Suprapubic skin (tissue), 4 donors: Measurements from ENCODE around the gene CACNA2D4. TPM values are rescaled to one million over a fixed set of nuclear protein-coding genes. Genes with fewer than 3 reads are reported as not detected.

ENCODE experiments used
- DNase-seq, 2 donors: peaks; one replicate each; pipeline ENCODE4 v3.0.0-alpha.2; 2019; ENCODE audit warnings: low spot score in 2 of 2
- H3K27ac ChIP-seq: fragments of 200-600 bp; sonication (generic); one replicate; pipeline ENCODE4 v1.5.1; 2019
- H3K27me3 ChIP-seq: fragments of 200-600 bp; sonication (generic); one replicate; pipeline ENCODE4 v1.5.1; 2019
- H3K36me3 ChIP-seq: fragments of 200-600 bp; sonication (generic); one replicate; pipeline ENCODE4 v1.5.1; 2019
- H3K4me1 ChIP-seq: fragments of 200-600 bp; sonication (generic); one replicate; pipeline ENCODE4 v1.5.1; 2019
- H3K4me3 ChIP-seq: fragments of 200-600 bp; sonication (generic); one replicate; pipeline ENCODE4 v1.5.1; 2019; ENCODE audit warnings: mild to moderate bottlenecking
- H3K9me3 ChIP-seq: fragments of 200-600 bp; sonication (generic); one replicate; pipeline ENCODE4 v1.5.1; 2019
- EP300 ChIP-seq: sonication (generic); formaldehyde crosslinking; IDR thresholded peaks from one replicate; pipeline ENCODE4 v1.6.1; 2017; ENCODE audit warnings: antibody characterized with exemption
- POLR2A ChIP-seq, 2 donors: fragments of 450-650 bp; IDR thresholded peaks; one replicate each; pipeline ENCODE4 v1.6.1; 2017; ENCODE audit warnings: antibody characterized with exemption in 2 of 2, mild to moderate bottlenecking in 2 of 2, moderate library complexity in 2 of 2
- POLR2AphosphoS5 ChIP-seq, 3 donors: sonication (generic); formaldehyde crosslinking; IDR thresholded peaks; one replicate each; pipeline ENCODE4 v1.6.1; 2017; ENCODE audit warnings: antibody characterized with exemption in 3 of 3
- WGBS: methylation state at CpG from one replicate; pipeline ENCODE4 v1.1.5; 2018; 5-methylcytosine and 5-hydroxymethylcytosine counted together
- total RNA-seq, 4 donors: library from RNA; depleted of rRNA; stranded (reverse); fragments of >200 nt; gene quantifications; one replicate each; pipeline ENCODE4 v1.1.0, GENCODE V29; 2016
- TF ChIP-seq, protein P1 (sequence below), 2 donors: fragments of 200-600 bp in 1 of 2; fragments of 450-650 bp in 1 of 2; sonication (generic) in 1 of 2; IDR thresholded peaks; one replicate each; pipeline ENCODE4 v1.5.1; 2016 to 2019; ENCODE audit warnings: antibody characterized with exemption in 2 of 2, mild to moderate bottlenecking in 1 of 2, moderate library complexity in 1 of 2

The CACNA2D4 gene
- total RNA-seq, 4 donors from 2014 or later = 0.56 to 1.5 (median 0.97) TPM

DNA sequence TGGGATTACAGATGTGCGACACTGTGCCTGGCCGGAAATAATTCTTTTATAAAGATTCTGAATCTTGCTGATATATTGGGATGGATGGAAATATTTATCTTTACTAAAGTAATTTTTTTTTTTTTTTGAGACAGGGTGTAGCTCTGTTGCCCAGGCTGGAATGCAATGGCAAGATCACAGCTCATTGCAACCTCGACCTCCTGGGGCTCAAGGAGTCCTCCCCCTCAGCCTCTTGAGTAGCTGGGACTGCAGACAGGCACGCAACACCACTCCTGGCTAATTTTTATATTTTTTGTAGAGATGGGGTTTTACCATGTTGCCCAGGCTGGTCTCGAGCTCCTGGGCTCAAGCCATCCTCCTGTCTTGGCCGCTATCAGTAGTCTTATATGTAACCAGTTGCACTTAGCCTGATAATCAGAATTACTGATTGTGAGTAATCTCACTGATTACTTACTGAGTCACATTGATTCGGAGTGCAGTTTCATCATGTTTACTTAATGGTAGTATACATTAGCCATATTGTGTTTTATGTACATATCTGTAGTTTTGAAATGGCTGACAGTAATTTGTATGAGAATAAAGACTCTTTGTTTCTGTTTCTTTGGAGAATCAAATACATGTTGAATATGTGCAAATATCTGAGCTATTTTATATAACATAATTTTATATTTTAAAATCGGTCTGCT, 148.5 kb downstream of the CACNA2D4 start:
- Histone ChIP-seq H3K4me1 (peaks cover 9% of the 10 kb centered on the region), H3K9me3 (no peaks in the 10 kb centered on the region), H3K4me3 (no peak overlapping the region), H3K36me3 (peaks cover 7% of the 10 kb centered on the region), H3K27ac (no peak overlapping the region), H3K27me3 (no peaks in the 10 kb centered on the region)
- no peak for DNase-seq
- WGBS = 88% methylated on average over 8 of the region's 8 CpGs
- TF ChIP-seq POLR2AphosphoS5 (IDR thresholded peaks at IDR 0.05) = no peak
- TF ChIP-seq EP300 = no peak
- TF ChIP-seq, protein P1, sequence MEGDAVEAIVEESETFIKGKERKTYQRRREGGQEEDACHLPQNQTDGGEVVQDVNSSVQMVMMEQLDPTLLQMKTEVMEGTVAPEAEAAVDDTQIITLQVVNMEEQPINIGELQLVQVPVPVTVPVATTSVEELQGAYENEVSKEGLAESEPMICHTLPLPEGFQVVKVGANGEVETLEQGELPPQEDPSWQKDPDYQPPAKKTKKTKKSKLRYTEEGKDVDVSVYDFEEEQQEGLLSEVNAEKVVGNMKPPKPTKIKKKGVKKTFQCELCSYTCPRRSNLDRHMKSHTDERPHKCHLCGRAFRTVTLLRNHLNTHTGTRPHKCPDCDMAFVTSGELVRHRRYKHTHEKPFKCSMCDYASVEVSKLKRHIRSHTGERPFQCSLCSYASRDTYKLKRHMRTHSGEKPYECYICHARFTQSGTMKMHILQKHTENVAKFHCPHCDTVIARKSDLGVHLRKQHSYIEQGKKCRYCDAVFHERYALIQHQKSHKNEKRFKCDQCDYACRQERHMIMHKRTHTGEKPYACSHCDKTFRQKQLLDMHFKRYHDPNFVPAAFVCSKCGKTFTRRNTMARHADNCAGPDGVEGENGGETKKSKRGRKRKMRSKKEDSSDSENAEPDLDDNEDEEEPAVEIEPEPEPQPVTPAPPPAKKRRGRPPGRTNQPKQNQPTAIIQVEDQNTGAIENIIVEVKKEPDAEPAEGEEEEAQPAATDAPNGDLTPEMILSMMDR (IDR thresholded peaks at IDR 0.05) = no peak
- no peak for TF ChIP-seq POLR2A (IDR thresholded peaks at IDR 0.05)

GRCh38 chr12:1768615-1769014, 149.8 kb downstream of the CACNA2D4 start:
- Histone ChIP-seq H3K27ac (no peak overlapping the region), H3K27me3 (no peaks in the 10 kb centered on the region), H3K36me3 (peaks cover 7% of the 10 kb centered on the region), H3K9me3 (no peaks in the 10 kb centered on the region), H3K4me1 (peaks cover 6% of the 10 kb centered on the region), H3K4me3 (no peak overlapping the region)
- TF ChIP-seq POLR2A (IDR thresholded peaks at IDR 0.05) (no peak), EP300 (no peak), POLR2AphosphoS5 (IDR thresholded peaks at IDR 0.05) (no peak)
- TF ChIP-seq, protein P1 (IDR thresholded peaks at IDR 0.05) = no peak
- 70% methylated on average over 1 of the region's 1 CpG for WGBS
- DNase-seq = no peak

DNA sequence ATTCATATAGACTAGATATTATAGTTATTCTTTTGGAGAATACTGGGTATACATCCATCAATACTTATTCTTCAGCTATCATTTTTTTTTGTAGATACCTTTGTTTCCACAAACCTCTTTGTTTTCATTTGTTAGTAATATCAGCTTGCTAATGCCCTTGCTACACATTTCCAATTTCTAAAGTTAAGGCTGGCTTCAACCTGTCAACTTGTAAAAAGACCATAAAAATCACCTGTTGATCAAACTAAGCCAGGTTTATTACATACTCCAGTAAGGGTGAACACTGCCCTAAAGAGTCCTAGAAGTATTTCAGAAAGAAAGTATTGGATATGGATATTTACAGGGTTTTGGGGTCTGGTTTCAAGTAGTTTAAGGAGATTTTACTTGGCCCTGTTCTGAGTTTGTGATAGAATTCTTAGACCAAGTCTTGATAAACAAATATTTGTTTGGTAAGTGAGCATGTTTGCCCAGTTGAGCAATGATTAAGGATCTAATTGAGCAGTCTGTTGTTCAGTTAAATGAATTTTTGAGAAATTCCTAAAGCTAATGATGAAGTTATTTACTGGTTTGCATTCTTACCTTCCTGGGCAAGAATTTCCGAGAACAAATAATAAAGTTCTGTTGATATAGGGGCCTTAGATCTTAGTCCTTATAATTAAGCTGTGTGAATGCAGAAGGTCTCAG, 150.9 kb downstream of the CACNA2D4 start:
- H3K27me3 ChIP-seq = no peaks in the 10 kb centered on the region
- no peak overlapping the region for H3K4me3 ChIP-seq
- DNase-seq = no peak
- TF ChIP-seq POLR2AphosphoS5 (IDR thresholded peaks at IDR 0.05) (no peak), EP300 (no peak), POLR2A (IDR thresholded peaks at IDR 0.05) (no peak)
- TF ChIP-seq, protein P1 (IDR thresholded peaks at IDR 0.05) = no peak
- no peaks in the 10 kb centered on the region for H3K9me3 ChIP-seq
- no peaks in the 10 kb centered on the region for H3K36me3 ChIP-seq
- no peak overlapping the region for H3K27ac ChIP-seq
- WGBS = 91% methylated on average over 1 of the region's 1 CpG
- H3K4me1 ChIP-seq = peaks cover 6% of the 10 kb centered on the region

- Histone ChIP-seq H3K27me3 (no peaks in the 10 kb centered on the region), H3K4me1 (peaks cover 6% of the 10 kb centered on the region), H3K36me3 (no peaks in the 10 kb centered on the region), H3K9me3 (no peaks in the 10 kb centered on the region), H3K4me3 (no peak overlapping the region), H3K27ac (no peak overlapping the region)
- WGBS = 78% methylated on average over 1 of the region's 1 CpG
- no peak for DNase-seq
- no peak for TF ChIP-seq POLR2AphosphoS5 (IDR thresholded peaks at IDR 0.05)
- no peak for TF ChIP-seq POLR2A (IDR thresholded peaks at IDR 0.05)
- TF ChIP-seq, protein P1 (IDR thresholded peaks at IDR 0.05) = no peak
- no peak for TF ChIP-seq EP300
Observed at GRCh38 chr12:1766110-1766509, 152.3 kb downstream of the CACNA2D4 start.

DNA sequence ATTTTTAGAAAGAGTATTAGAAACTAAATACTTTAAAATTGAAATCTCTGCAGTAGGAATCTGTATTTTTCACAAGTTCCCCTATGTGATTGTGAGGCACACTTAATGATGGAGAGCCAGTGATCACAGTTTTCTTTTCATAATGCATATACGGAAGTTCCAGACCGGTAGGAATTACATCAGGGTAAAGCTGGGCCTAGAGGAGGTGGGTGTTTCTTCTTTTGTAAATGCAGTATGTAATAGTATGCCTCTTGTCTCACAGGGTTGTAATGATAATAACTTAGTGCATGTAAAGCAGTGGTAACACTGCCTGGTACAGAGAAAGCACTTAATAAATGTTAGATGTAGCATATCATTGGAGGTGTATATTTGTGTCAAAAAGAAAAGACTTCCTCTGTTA, 155.3 kb downstream of the CACNA2D4 start:
- H3K9me3 ChIP-seq = no peaks in the 10 kb centered on the region
- TF ChIP-seq POLR2AphosphoS5 (IDR thresholded peaks at IDR 0.05) (no peak), POLR2A (IDR thresholded peaks at IDR 0.05) (no peak), EP300 (no peak)
- TF ChIP-seq, protein P1 (IDR thresholded peaks at IDR 0.05) = no peak
- peaks cover under 1% of the 10 kb centered on the region for H3K36me3 ChIP-seq
- no peak overlapping the region for H3K27ac ChIP-seq
- H3K27me3 ChIP-seq = no peaks in the 10 kb centered on the region
- 92% methylated on average over 2 of the region's 2 CpGs for WGBS
- H3K4me3 ChIP-seq = no peak overlapping the region
- no peak for DNase-seq
- peaks cover 9% of the 10 kb centered on the region for H3K4me1 ChIP-seq
